A673 (cell line): ENCODE measurements around the gene TAF1C. TPM values are rescaled to one million over a fixed set of nuclear protein-coding genes. Genes with fewer than 3 reads are reported as not detected.

ENCODE experiments used
- BruUV-seq: library from RNA; stranded (reverse); fragments of 400-500 nt; replicated peaks from 2 replicates; lab custom pipeline; 2021; lab: Mats Ljungman, UMichigan
- CTCF ChIA-PET: fragments of 300-600 bp; sonication (Branson Sonifier 250); formaldehyde crosslinking; loops from one replicate; lab custom pipeline; 2022; ENCODE audit warnings: antibody characterized with exemption; lab: Charles Lee
- POLR2A ChIA-PET: fragments of 300-600 bp; sonication (Branson Sonifier 250); formaldehyde crosslinking; loops from one replicate; lab custom pipeline; 2022; ENCODE audit warnings: antibody characterized with exemption; ENCODE audit not compliant: low non-redundant PET; lab: Charles Lee
- DNase-seq: peaks from one replicate; pipeline ENCODE4 v3.0.0-alpha.2; 2015; ENCODE audit warnings: low spot score
- H3K27ac ChIP-seq: fragments of 200-600 bp; sonication (generic); 2 replicates; pipeline ENCODE4 v1.5.1; 2016; ENCODE audit warnings: mixed run types, low read depth, mild to moderate bottlenecking, mixed read lengths, antibody characterized with exemption, low read length; ENCODE audit not compliant: poor library complexity, severe bottlenecking
- H3K27me3 ChIP-seq: fragments of 200-600 bp; sonication (generic); replicated peaks from 2 replicates; pipeline ENCODE4 v1.6.1; 2017; ENCODE audit warnings: mixed run types, low read depth, mild to moderate bottlenecking, mixed read lengths, antibody characterized with exemption, low read length; ENCODE audit not compliant: insufficient read depth, poor library complexity
- H3K36me3 ChIP-seq: fragments of 200-600 bp; sonication (generic); 2 replicates; pipeline ENCODE4 v1.6.1; 2016; ENCODE audit warnings: mixed run types, mild to moderate bottlenecking, mixed read lengths, antibody characterized with exemption, low read length; ENCODE audit not compliant: insufficient read depth, poor library complexity, severe bottlenecking
- H3K4me1 ChIP-seq: fragments of 200-600 bp; sonication (generic); 2 replicates; pipeline ENCODE4 v1.6.1; 2017; ENCODE audit warnings: mixed run types, mild to moderate bottlenecking, mixed read lengths, antibody characterized with exemption, low read length; ENCODE audit not compliant: insufficient read depth, poor library complexity, severe bottlenecking
- H3K4me3 ChIP-seq: fragments of 200-600 bp; sonication (generic); 2 replicates; pipeline ENCODE4 v1.5.1; 2016; ENCODE audit warnings: low read depth, mixed run types, mild to moderate bottlenecking, mixed read lengths, low read length; ENCODE audit not compliant: poor library complexity, severe bottlenecking
- H3K9me3 ChIP-seq: fragments of 200-600 bp; sonication (generic); 2 replicates; pipeline ENCODE4 v1.6.1; 2016; ENCODE audit warnings: mixed run types, low read depth, mild to moderate bottlenecking, mixed read lengths, antibody characterized with exemption, low read length; ENCODE audit not compliant: poor library complexity, severe bottlenecking
- EZH2 ChIP-seq: fragments of 200-600 bp; sonication (generic); IDR thresholded peaks from 2 replicates; pipeline ENCODE4 v1.6.1; 2017; ENCODE audit warnings: borderline replicate concordance, low read depth, mild to moderate bottlenecking, mixed read lengths, antibody characterized with exemption, low read length; ENCODE audit not compliant: poor library complexity, severe bottlenecking
- intact Hi-C: fragments of 100-400 bp; cut with micrococcal nuclease; formaldehyde crosslinking; loops from one replicate; pipeline ENCODE4 v1.10.0; 2022; ENCODE audit not compliant: unreplicated experiment
- total RNA-seq: library from RNA; stranded (reverse); gene quantifications from 2 replicates; pipeline ENCODE4 v1.2.3, GENCODE V29; 2021
- TF ChIP-seq, protein P1 (sequence below): fragments of 300-800, 200-600 bp; sonication (generic); conservative IDR thresholded peaks from 2 replicates; pipeline ENCODE4 v1.5.1; 2017; ENCODE audit warnings: low read depth, mild to moderate bottlenecking, antibody characterized with exemption, low read length, moderate library complexity, mixed read lengths

The TAF1C gene
- total RNA-seq, 1 experiment from 2014 or later = 58.4 TPM

DNA sequence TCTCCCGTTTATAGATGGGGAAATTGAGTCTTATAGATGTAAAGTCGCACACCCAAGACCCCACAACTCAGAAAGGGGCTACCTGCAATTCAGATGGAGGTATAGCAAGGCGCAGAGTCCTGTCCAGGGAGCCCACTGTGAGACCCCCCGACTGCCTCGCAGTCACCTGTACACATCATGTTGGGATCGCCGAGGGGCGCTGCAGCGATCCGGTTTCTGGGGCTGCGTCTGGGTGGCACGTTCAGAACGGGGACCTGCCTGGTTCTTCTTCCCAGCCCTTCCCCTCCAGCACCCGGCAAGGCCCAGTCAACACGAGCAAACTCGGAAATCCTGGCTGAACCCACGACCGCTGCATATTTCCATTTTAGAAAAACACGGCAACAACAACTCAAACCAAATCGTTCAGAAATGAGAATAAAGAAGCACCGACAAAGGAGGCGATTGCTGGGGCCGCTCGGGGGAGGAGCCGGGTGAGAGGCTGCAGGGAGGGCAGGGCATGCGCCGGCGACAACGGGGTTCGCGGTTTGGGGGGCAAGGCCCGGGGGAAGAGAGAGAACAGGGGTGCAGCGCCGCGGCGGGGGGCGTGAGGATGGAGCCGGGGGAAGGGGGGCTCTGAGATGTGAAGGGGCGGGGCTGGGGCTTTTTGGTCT is 42.5 kb downstream of the TAF1C start:
- H3K4me1 ChIP-seq = no peaks in the 10 kb centered on the region
- TF ChIP-seq, protein P1, sequence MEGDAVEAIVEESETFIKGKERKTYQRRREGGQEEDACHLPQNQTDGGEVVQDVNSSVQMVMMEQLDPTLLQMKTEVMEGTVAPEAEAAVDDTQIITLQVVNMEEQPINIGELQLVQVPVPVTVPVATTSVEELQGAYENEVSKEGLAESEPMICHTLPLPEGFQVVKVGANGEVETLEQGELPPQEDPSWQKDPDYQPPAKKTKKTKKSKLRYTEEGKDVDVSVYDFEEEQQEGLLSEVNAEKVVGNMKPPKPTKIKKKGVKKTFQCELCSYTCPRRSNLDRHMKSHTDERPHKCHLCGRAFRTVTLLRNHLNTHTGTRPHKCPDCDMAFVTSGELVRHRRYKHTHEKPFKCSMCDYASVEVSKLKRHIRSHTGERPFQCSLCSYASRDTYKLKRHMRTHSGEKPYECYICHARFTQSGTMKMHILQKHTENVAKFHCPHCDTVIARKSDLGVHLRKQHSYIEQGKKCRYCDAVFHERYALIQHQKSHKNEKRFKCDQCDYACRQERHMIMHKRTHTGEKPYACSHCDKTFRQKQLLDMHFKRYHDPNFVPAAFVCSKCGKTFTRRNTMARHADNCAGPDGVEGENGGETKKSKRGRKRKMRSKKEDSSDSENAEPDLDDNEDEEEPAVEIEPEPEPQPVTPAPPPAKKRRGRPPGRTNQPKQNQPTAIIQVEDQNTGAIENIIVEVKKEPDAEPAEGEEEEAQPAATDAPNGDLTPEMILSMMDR = peak; percentile 34; the same call in 1 of the 2 replicates
- no peak for TF ChIP-seq EZH2
- H3K4me3 ChIP-seq = peak overlapping the region; percentile 81
- POLR2A ChIA-PET = no interaction called here
- H3K9me3 ChIP-seq = no peaks in the 10 kb centered on the region
- H3K27me3 ChIP-seq = peaks cover 16% of the 10 kb centered on the region
- CTCF ChIA-PET = no interaction called here
- DNase-seq = peak; percentile 35
- H3K27ac ChIP-seq = peak overlapping the region; percentile 86
- no TSS peak for BruUV-seq
- intact Hi-C loops = no loop called here
- H3K36me3 ChIP-seq = no peaks in the 10 kb centered on the region

DNA sequence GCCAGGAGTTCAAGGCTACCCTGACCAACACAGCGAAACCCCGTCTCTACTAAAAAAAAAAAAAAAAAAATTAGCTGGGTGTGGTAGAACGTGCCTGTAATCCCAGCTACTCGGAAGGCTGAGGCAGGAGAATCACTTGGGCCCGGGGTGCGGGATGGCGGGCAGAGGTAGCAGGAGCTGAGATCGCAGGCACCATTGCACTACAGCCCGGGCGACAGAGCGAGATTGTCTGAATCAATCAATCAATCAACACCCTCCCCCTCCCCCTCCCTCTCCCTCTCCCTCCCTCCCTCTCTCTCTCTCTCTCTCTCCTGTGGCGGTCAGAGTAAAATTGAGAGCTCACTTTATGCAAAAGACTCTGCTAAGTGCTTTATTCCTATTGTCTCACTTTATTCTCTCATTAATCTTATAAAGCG is 43.1 kb downstream of the TAF1C start:
- H3K36me3 ChIP-seq = no peaks in the 10 kb centered on the region
- TF ChIP-seq EZH2 = no peak
- TF ChIP-seq, protein P1 = no peak
- H3K4me1 ChIP-seq = peaks cover 4% of the 10 kb centered on the region
- no peaks in the 10 kb centered on the region for H3K9me3 ChIP-seq
- BruUV-seq = no TSS peak
- CTCF ChIA-PET = interaction anchor here (0.6 kb wide), 1 partner anchor 59 kb away, joined by 4 read pairs; no protein-coding TSS in a partner anchor
- H3K27ac ChIP-seq = peak overlapping the region; percentile 86
- DNase-seq = no peak
- intact Hi-C loops = no loop called here
- H3K4me3 ChIP-seq = peak overlapping the region; percentile 81
- H3K27me3 ChIP-seq = peaks cover 16% of the 10 kb centered on the region
- POLR2A ChIA-PET = no interaction called here

DNA sequence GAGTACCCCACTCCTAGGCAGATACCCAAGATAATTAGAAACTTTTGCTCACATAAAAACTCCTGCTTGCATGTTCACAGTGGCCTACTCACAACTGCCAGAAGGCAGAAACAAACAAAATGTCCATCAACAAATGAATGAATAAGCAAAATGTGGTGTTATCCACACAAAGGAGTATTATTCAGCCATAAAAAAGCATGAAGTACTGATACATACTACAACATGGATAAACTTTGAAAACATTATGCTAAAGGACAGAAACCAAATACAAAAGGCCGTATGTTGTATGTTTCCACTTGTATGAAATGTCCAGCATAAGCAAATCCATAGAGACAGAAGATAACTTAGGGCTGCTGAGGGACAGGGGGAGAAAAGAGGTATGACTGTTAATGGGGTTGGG is 43.8 kb downstream of the TAF1C start:
- ChIA-PET POLR2A (no interaction called here), CTCF (interaction anchor here (0.6 kb wide), 1 partner anchor 59 kb away, joined by 4 read pairs; no protein-coding TSS in a partner anchor)
- intact Hi-C loops = no loop called here
- Histone ChIP-seq H3K36me3 (no peaks in the 10 kb centered on the region), H3K27ac (no peak overlapping the region), H3K9me3 (no peaks in the 10 kb centered on the region), H3K4me3 (no peak overlapping the region), H3K4me1 (peaks cover 7% of the 10 kb centered on the region), H3K27me3 (peaks cover 13% of the 10 kb centered on the region)
- TF ChIP-seq, protein P1 = no peak
- no peak for TF ChIP-seq EZH2
- DNase-seq = no peak
- BruUV-seq = no TSS peak
